Tibial artery (tissue), 4 donors: Measurements from ENCODE around the gene GBA3.

Experiments used
- DNase-seq, 2 donors: peaks; one replicate each; pipeline ENCODE4 v3.0.0-alpha.2; 2019
- H3K27ac ChIP-seq, 2 donors: fragments of 200-600 bp; sonication (generic) in 1 of 2; 1 replicate in 1 of 2; 2 replicates in 1 of 2; pipeline ENCODE4 v1.5.1; 2018 to 2019; ENCODE audit warnings: mild to moderate bottlenecking in 1 of 2
- H3K27me3 ChIP-seq, 2 donors: fragments of 200-600 bp; sonication (generic) in 1 of 2; one replicate each; pipeline versions ENCODE4 v1.5.1 to v1.6.0; 2016 to 2019
- H3K36me3 ChIP-seq, 3 donors: fragments of 200-600 bp; sonication (generic) in 2 of 3; one replicate each; pipeline ENCODE4 v1.5.1; 2016 to 2019; ENCODE audit warnings: mild to moderate bottlenecking in 2 of 3
- H3K4me1 ChIP-seq, 4 donors: fragments of 200-600 bp; sonication (generic) in 2 of 4; 1 replicate in 3 of 4; 2 replicates in 1 of 4; pipeline ENCODE4 v1.5.1; 2016 to 2019
- H3K4me3 ChIP-seq, 2 donors: fragments of 200-600 bp; sonication (generic) in 1 of 2; 1 replicate in 1 of 2; 2 replicates in 1 of 2; pipeline ENCODE4 v1.5.1; 2018 to 2019; ENCODE audit warnings: mild to moderate bottlenecking in 2 of 2
- H3K9me3 ChIP-seq, 3 donors: fragments of 200-600 bp; sonication (generic) in 1 of 3; one replicate each; pipeline ENCODE4 v1.5.1; 2016 to 2019
- intact Hi-C: fragments of 100-400 bp; cut with DNase I; formaldehyde crosslinking; loops from one replicate; pipeline ENCODE4 v1.15.0; 2023; ENCODE audit warnings: low total_unique reads
- TF ChIP-seq, protein P1 (sequence below), 2 experiments: fragments of 200-600 bp in 1 of 2; fragments of 450-650 bp in 1 of 2; IDR thresholded peaks; one replicate each; pipeline ENCODE4 v1.5.1; 2017 to 2019; ENCODE audit warnings: antibody characterized with exemption in 2 of 2, mild to moderate bottlenecking in 1 of 2, moderate library complexity in 1 of 2

The GBA3 gene

DNA sequence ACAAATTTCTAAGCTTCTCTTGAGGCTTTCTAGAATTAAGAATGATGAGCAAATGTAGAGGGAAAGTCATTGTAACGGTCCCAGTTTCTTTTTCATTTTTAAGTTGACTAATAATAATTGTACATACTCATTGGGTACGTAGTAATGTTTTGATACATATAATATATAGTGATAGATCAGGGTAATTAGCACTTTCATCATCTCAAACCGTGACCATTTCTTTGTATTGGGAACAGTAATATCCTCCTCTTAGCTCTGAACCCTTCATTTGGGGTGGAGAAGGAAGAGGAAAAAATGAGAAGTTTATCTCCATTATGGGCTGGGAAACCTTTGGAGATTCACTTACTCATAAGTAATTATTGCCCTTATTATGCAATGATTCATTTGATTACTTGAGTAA lies 39.0 kb upstream of the GBA3 start:
- Histone ChIP-seq H3K36me3 (no peaks in the 10 kb centered on the region), H3K27me3 (no peaks in the 10 kb centered on the region), H3K4me1 (no peaks in the 10 kb centered on the region), H3K9me3 (no peaks in the 10 kb centered on the region), H3K4me3 (no peak overlapping the region), H3K27ac (no peak overlapping the region)
- TF ChIP-seq, protein P1, sequence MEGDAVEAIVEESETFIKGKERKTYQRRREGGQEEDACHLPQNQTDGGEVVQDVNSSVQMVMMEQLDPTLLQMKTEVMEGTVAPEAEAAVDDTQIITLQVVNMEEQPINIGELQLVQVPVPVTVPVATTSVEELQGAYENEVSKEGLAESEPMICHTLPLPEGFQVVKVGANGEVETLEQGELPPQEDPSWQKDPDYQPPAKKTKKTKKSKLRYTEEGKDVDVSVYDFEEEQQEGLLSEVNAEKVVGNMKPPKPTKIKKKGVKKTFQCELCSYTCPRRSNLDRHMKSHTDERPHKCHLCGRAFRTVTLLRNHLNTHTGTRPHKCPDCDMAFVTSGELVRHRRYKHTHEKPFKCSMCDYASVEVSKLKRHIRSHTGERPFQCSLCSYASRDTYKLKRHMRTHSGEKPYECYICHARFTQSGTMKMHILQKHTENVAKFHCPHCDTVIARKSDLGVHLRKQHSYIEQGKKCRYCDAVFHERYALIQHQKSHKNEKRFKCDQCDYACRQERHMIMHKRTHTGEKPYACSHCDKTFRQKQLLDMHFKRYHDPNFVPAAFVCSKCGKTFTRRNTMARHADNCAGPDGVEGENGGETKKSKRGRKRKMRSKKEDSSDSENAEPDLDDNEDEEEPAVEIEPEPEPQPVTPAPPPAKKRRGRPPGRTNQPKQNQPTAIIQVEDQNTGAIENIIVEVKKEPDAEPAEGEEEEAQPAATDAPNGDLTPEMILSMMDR (IDR thresholded peaks at IDR 0.05), result no peak
- intact Hi-C loops, result no loop called here
- DNase-seq, result no peak

DNA sequence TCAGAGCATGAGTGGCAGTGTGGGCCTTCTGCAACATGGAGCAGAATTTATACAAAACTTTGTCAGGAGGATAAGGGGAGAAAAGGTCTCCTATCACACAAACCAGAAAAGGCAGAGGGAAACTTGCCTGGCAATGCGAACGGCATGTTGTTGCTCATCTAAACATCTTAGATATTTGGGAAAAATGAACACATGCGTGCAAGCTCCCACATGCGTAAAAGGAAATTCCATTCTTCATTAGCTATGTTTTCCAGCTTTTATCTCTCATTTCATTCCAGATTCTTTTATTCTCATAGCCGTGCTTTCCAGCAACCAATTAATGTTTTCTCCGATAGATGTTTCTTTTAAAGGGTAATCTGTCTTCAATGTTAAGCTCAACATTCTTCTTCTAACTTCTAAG lies 31.3 kb upstream of the GBA3 start:
- Histone ChIP-seq H3K36me3 (no peaks in the 10 kb centered on the region), H3K27me3 (no peaks in the 10 kb centered on the region), H3K4me3 (no peak overlapping the region), H3K9me3 (no peaks in the 10 kb centered on the region), H3K27ac (no peak overlapping the region), H3K4me1 (no peaks in the 10 kb centered on the region)
- intact Hi-C loops, result no loop called here
- no peak for DNase-seq
- TF ChIP-seq, protein P1 (IDR thresholded peaks at IDR 0.05), result no peak

DNA sequence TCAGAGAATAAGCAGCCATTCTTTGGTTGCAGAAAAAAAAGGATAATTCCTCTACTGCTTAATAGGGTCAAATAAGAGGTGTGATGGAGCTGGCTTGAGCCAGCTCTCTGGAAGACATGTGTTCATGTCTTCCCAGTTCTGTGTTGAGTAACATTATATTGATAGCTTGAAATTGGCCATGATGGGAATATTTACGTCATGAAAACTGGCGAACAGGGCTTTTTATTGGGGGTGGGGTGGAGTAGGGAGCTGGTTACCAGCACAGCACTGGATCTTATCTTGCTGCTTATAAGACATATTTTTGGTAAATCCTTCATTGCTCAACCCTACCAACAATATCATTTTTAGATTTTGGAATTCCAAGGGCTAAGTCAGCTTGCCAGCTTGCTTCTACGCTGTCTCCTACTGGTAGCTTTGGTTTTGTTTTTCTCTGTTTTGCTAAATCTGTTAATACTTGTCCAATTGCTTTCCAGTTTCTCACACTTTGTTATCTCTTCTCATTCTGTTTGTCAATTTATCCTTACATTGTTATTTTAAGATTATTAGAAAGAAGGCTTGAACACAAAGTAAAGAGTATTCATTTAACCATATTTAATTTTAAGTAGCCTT lies 25.3 kb upstream of the GBA3 start:
- no peak overlapping the region for H3K4me3 ChIP-seq
- peak in 1 of 2 donors; percentile 38 for DNase-seq
- no peaks in the 10 kb centered on the region for H3K9me3 ChIP-seq
- TF ChIP-seq, protein P1 (IDR thresholded peaks at IDR 0.05), result no peak
- intact Hi-C loops, result no loop called here
- H3K27me3 ChIP-seq, result no peaks in the 10 kb centered on the region
- no peaks in the 10 kb centered on the region for H3K36me3 ChIP-seq
- H3K27ac ChIP-seq, result peak overlapping the region; percentile 20 to 44
- H3K4me1 ChIP-seq, result peaks cover 0 to 37% (median 8%) of the 10 kb centered on the region in 4 donors

DNA sequence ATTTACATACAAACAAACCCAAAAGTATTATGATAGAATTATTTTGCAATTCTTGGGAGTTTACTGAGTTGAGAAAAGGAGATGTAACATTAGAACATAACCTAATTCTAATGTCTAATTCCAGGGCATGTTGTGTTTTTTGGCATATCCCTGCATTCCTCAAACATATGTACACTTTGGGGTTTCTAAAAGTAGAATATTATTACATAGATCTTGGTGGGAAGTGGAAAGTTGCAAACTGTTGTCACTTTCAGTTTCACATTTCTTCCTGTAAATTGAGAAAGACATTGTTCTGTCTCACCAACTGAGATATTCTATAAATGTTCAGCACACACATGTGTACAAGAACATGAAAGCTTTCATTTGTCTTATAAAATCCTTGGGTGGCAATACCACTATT lies 24.4 kb upstream of the GBA3 start:
- H3K36me3 ChIP-seq, result no peaks in the 10 kb centered on the region
- DNase-seq, result no peak
- H3K4me1 ChIP-seq, result peaks cover 0 to 37% (median 8%) of the 10 kb centered on the region in 4 donors
- TF ChIP-seq, protein P1 (IDR thresholded peaks at IDR 0.05), result no peak
- H3K4me3 ChIP-seq, result peak overlapping the region in 1 of 2 donors; percentile 4
- intact Hi-C loops, result no loop called here
- peak overlapping the region in 1 of 2 donors; percentile 15 for H3K27ac ChIP-seq
- no peaks in the 10 kb centered on the region for H3K9me3 ChIP-seq
- no peaks in the 10 kb centered on the region for H3K27me3 ChIP-seq

DNA sequence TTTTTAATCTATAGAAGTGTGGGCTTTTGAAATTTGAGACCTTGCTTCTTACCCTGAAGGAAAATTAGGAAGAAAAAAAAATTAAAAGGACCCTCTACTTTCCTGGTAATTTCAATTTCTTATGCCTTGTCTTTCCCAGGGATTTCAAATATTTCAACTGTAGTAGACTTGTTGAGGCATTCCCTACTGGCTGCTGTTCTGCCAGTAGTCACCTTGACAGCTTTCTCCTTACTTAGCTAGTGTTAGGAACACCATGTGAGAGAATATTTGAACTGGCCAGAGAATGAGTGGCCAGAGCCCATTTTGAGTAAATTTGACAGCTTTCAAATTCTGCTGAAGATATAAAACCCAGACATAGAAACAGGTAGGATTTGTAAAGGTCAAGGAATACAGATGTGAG lies 24.0 kb upstream of the GBA3 start:
- H3K36me3 ChIP-seq, result no peaks in the 10 kb centered on the region
- no peak for DNase-seq
- TF ChIP-seq, protein P1 (IDR thresholded peaks at IDR 0.05), result no peak
- H3K4me1 ChIP-seq, result peaks cover 0 to 37% (median 8%) of the 10 kb centered on the region in 4 donors
- peak overlapping the region in 1 of 2 donors; percentile 4 for H3K4me3 ChIP-seq
- intact Hi-C loops, result no loop called here
- no peaks in the 10 kb centered on the region for H3K27me3 ChIP-seq
- H3K27ac ChIP-seq, result peak overlapping the region in 1 of 2 donors; percentile 15
- H3K9me3 ChIP-seq, result no peaks in the 10 kb centered on the region

DNA sequence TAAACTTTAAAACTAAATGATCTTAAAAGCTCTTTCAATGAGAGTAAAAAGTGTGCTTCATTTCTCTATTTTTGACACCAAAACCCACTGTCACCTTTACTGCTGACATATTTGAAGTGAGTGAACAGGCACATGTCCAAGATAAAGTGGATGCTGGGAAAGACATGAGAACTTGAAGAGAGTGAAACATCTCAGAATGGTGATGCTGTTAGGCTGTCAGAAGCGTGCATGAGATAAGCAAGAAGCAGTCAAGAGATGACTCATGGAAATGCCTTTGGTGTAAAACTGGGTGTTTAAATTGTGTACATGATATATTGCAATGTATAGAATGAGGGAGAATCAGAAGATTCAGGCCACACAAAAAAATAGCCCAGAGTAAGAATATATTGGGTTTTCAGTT lies 21.8 kb upstream of the GBA3 start:
- Histone ChIP-seq H3K4me1 (peaks cover 0 to 37% (median 8%) of the 10 kb centered on the region in 4 donors), H3K27me3 (no peaks in the 10 kb centered on the region), H3K9me3 (no peaks in the 10 kb centered on the region), H3K27ac (no peak overlapping the region), H3K36me3 (no peaks in the 10 kb centered on the region), H3K4me3 (no peak overlapping the region)
- intact Hi-C loops, result no loop called here
- TF ChIP-seq, protein P1 (IDR thresholded peaks at IDR 0.05), result no peak
- DNase-seq, result no peak
